Astrocyte (in vitro differentiated cells and primary cell): ENCODE measurements around the gene FGGY. TPM values are rescaled to one million over a fixed set of nuclear protein-coding genes. Genes with fewer than 3 reads are reported as not detected.

Experiments
- DNase-seq: peaks from one replicate; pipeline ENCODE4 v3.0.0-alpha.2; 2010; ENCODE audit warnings: low read depth
- FAIRE-seq: peaks from 2 replicates; lab custom pipeline; 2011; peaks lifted over from hg19 to GRCh38; lab: Jason Lieb, UNC
- H2AFZ ChIP-seq: 2 replicates; pipeline ENCODE4 v1.6.0; 2012; ENCODE audit warnings: low read depth, low read length, inconsistent platforms
- H3K27ac ChIP-seq: 2 replicates; pipeline ENCODE4 v1.5.1; 2011; ENCODE audit warnings: low read depth, low read length, inconsistent platforms
- H3K27me3 ChIP-seq: 2 replicates; pipeline ENCODE4 v1.6.0; 2011; ENCODE audit warnings: low read length, inconsistent platforms; ENCODE audit not compliant: insufficient read depth
- H3K36me3 ChIP-seq: 2 replicates; pipeline ENCODE4 v1.5.1; 2011; ENCODE audit warnings: low read length, inconsistent platforms; ENCODE audit not compliant: insufficient read depth
- H3K4me1 ChIP-seq: 2 replicates; pipeline ENCODE4 v1.5.1; 2011; ENCODE audit warnings: low read length, inconsistent platforms; ENCODE audit not compliant: insufficient read depth
- H3K4me2 ChIP-seq: 2 replicates; pipeline ENCODE4 v1.6.0; 2012; ENCODE audit warnings: low read length, inconsistent platforms
- H3K4me3 ChIP-seq: 2 replicates; pipeline ENCODE4 v1.5.1; 2011; ENCODE audit warnings: low read depth, mild to moderate bottlenecking, low read length, inconsistent platforms; ENCODE audit not compliant: insufficient read depth
- H3K79me2 ChIP-seq: 2 replicates; pipeline ENCODE4 v1.6.0; 2012; ENCODE audit warnings: mild to moderate bottlenecking, low read length, inconsistent platforms; ENCODE audit not compliant: insufficient read depth
- H3K9ac ChIP-seq: 2 replicates; pipeline ENCODE4 v1.6.0; 2012; ENCODE audit warnings: mild to moderate bottlenecking, low read length, inconsistent platforms
- H3K9me3 ChIP-seq: 2 replicates; pipeline ENCODE4 v1.5.1; 2012; ENCODE audit warnings: low read depth, mild to moderate bottlenecking, low read length, inconsistent platforms; ENCODE audit not compliant: insufficient read depth
- H4K20me1 ChIP-seq: 2 replicates; pipeline ENCODE4 v1.6.0; 2012; ENCODE audit warnings: low read length, inconsistent platforms; ENCODE audit not compliant: insufficient read depth
- H3K27ac Mint-ChIP-seq: one replicate; pipeline ENCODE4 v1.8.0; 2021; ENCODE audit warnings: mild to moderate bottlenecking, mixed read lengths; ENCODE audit not compliant: unreplicated experiment
- H3K27me3 Mint-ChIP-seq: one replicate; pipeline ENCODE4 v1.8.0; 2021; ENCODE audit warnings: low read depth, mixed read lengths; ENCODE audit not compliant: unreplicated experiment
- H3K36me3 Mint-ChIP-seq: one replicate; pipeline ENCODE4 v1.8.0; 2021; ENCODE audit warnings: low read depth, mixed read lengths; ENCODE audit not compliant: unreplicated experiment
- H3K4me1 Mint-ChIP-seq: one replicate; pipeline ENCODE4 v1.8.0; 2021; ENCODE audit warnings: low read depth, mixed read lengths; ENCODE audit not compliant: unreplicated experiment
- H3K4me3 Mint-ChIP-seq: one replicate; pipeline ENCODE4 v1.8.0; 2021; ENCODE audit warnings: mild to moderate bottlenecking, moderate library complexity, mixed read lengths; ENCODE audit not compliant: unreplicated experiment
- H3K9me3 Mint-ChIP-seq: one replicate; pipeline ENCODE4 v1.8.0; 2021; ENCODE audit warnings: mild to moderate bottlenecking, mixed read lengths; ENCODE audit not compliant: unreplicated experiment
- CTCF ChIP-seq: IDR thresholded peaks from 2 replicates; pipeline ENCODE4 v1.5.1; 2011; ENCODE audit warnings: low read depth, mild to moderate bottlenecking, inconsistent platforms, low read length, moderate library complexity; ENCODE audit not compliant: insufficient read depth
- EZH2 ChIP-seq: IDR thresholded peaks from 2 replicates; pipeline ENCODE4 v1.6.1; 2012; ENCODE audit warnings: mild to moderate bottlenecking, low read length, inconsistent platforms; ENCODE audit not compliant: insufficient read depth
- total RNA-seq: library from RNA; stranded (reverse); gene quantifications from 2 replicates; pipeline ENCODE4 v1.2.1, GENCODE V29; 2021

FGGY gene
- total RNA-seq, 1 donor from 2014 or later, result 6.8 TPM

- DNase-seq, result no peak
- no peak for FAIRE-seq
- Mint-ChIP-seq H3K36me3 (peaks cover 18% of the 10 kb centered on the region), H3K27me3 (no peaks in the 10 kb centered on the region), H3K4me3 (no peak overlapping the region), H3K27ac (peak overlapping the region; percentile 54), H3K9me3 (peaks cover 25% of the 10 kb centered on the region), H3K4me1 (peaks cover 28% of the 10 kb centered on the region)
- H3K27me3 ChIP-seq, result no peaks in the 10 kb centered on the region
- peaks cover 14% of the 10 kb centered on the region for H3K4me1 ChIP-seq
- no peak overlapping the region for H3K27ac ChIP-seq
- H3K36me3 ChIP-seq, result no peaks in the 10 kb centered on the region
- no peaks in the 10 kb centered on the region for H4K20me1 ChIP-seq
- TF ChIP-seq EZH2, result no peak
- TF ChIP-seq CTCF, result no peak
- no peak overlapping the region for H3K4me2 ChIP-seq
- H2AFZ ChIP-seq, result no peak overlapping the region
- H3K9ac ChIP-seq, result no peak overlapping the region
- H3K4me3 ChIP-seq, result no peak overlapping the region
- peaks cover 9% of the 10 kb centered on the region for H3K9me3 ChIP-seq
- no peaks in the 10 kb centered on the region for H3K79me2 ChIP-seq
Measured at GRCh38 chr1:59671066-59671952, 374.4 kb downstream of the FGGY start.

GRCh38 chr1:59671953-59672305 lies 375.0 kb downstream of the FGGY start:
- Histone ChIP-seq H3K27ac (no peak overlapping the region), H3K4me1 (peaks cover 18% of the 10 kb centered on the region), H3K79me2 (no peaks in the 10 kb centered on the region), H3K4me2 (no peak overlapping the region), H3K9me3 (peaks cover 9% of the 10 kb centered on the region), H4K20me1 (no peaks in the 10 kb centered on the region), H3K9ac (no peak overlapping the region), H2AFZ (no peak overlapping the region), H3K36me3 (no peaks in the 10 kb centered on the region), H3K4me3 (no peak overlapping the region), H3K27me3 (no peaks in the 10 kb centered on the region)
- H3K9me3 Mint-ChIP-seq, result peaks cover 25% of the 10 kb centered on the region
- H3K27ac Mint-ChIP-seq, result no peak overlapping the region
- FAIRE-seq (no peak), DNase-seq (no peak)
- H3K36me3 Mint-ChIP-seq, result peaks cover 18% of the 10 kb centered on the region
- peaks cover 30% of the 10 kb centered on the region for H3K4me1 Mint-ChIP-seq
- TF ChIP-seq CTCF (no peak), EZH2 (no peak)
- H3K4me3 Mint-ChIP-seq, result no peak overlapping the region
- no peaks in the 10 kb centered on the region for H3K27me3 Mint-ChIP-seq
